OCI-LY1 (cell line): ENCODE measurements around the gene TOR2A.

ENCODE experiments used
- H2AFZ ChIP-seq: fragments of 200-600 bp; sonication (generic), shearing (Covaris generic); 2 replicates; pipeline ENCODE4 v1.6.0; 2014; ENCODE audit warnings: antibody characterized with exemption, mild to moderate bottlenecking, low read length
- H3F3A ChIP-seq: fragments of 200-600 bp; sonication (generic), shearing (Covaris generic); 2 replicates; pipeline ENCODE4 v1.6.0; 2014; ENCODE audit warnings: mild to moderate bottlenecking, antibody characterized with exemption, low read length, moderate library complexity; ENCODE audit not compliant: insufficient read depth
- H3K27ac ChIP-seq: fragments of 200-600 bp; sonication (generic); 2 replicates; pipeline ENCODE4 v1.5.1; 2014; ENCODE audit warnings: low read length, mixed run types, mild to moderate bottlenecking, low read depth; ENCODE audit not compliant: poor library complexity, severe bottlenecking
- H3K27me3 ChIP-seq: fragments of 200-600 bp; sonication (generic); 2 replicates; pipeline ENCODE4 v1.6.0; 2014; ENCODE audit warnings: antibody characterized with exemption, mild to moderate bottlenecking, low read length, moderate library complexity; ENCODE audit not compliant: insufficient read depth
- H3K36me3 ChIP-seq: fragments of 200-600 bp; sonication (generic); 2 replicates; pipeline ENCODE4 v1.6.1; 2014; ENCODE audit warnings: mild to moderate bottlenecking, antibody characterized with exemption, low read length, moderate library complexity, mixed read lengths; ENCODE audit not compliant: insufficient read depth
- H3K4me1 ChIP-seq: fragments of 200-600 bp; sonication (generic); 2 replicates; pipeline ENCODE4 v1.5.1; 2014; ENCODE audit warnings: mild to moderate bottlenecking, low read length, moderate library complexity; ENCODE audit not compliant: insufficient read depth, severe bottlenecking
- H3K4me2 ChIP-seq: fragments of 200-600 bp; sonication (generic), shearing (Covaris generic); 2 replicates; pipeline ENCODE4 v1.6.1; 2014; ENCODE audit warnings: low read length
- H3K4me3 ChIP-seq: fragments of 200-600 bp; sonication (generic); 2 replicates; pipeline ENCODE4 v1.5.1; 2014; ENCODE audit warnings: low read length, low read depth, mild to moderate bottlenecking, mixed read lengths; ENCODE audit not compliant: poor library complexity, severe bottlenecking
- H3K79me2 ChIP-seq: fragments of 200-600 bp; shearing (Covaris generic); 2 replicates; pipeline ENCODE4 v1.6.1; 2016; ENCODE audit warnings: mixed run types, low read length, mixed read lengths; ENCODE audit not compliant: insufficient read depth
- H3K9ac ChIP-seq: fragments of 200-600 bp; sonication (generic), shearing (Covaris generic); 2 replicates; pipeline ENCODE4 v1.6.1; 2014; ENCODE audit warnings: mild to moderate bottlenecking, low read length, mixed read lengths
- H3K9me2 ChIP-seq: fragments of 200-600 bp; sonication (generic), shearing (Covaris generic); 2 replicates; pipeline ENCODE4 v1.6.1; 2014; ENCODE audit warnings: low read depth, mild to moderate bottlenecking, low read length, mixed read lengths
- H3K9me3 ChIP-seq: fragments of 200-600 bp; shearing (Covaris generic); 2 replicates; pipeline ENCODE4 v1.6.1; 2014; ENCODE audit warnings: low read length, mixed read lengths
- H4K20me1 ChIP-seq: fragments of 200-600 bp; sonication (generic), shearing (Covaris generic); 2 replicates; pipeline ENCODE4 v1.6.0; 2016; ENCODE audit warnings: mild to moderate bottlenecking, low read length; ENCODE audit not compliant: insufficient read depth
- EZH2 ChIP-seq: fragments of 200-600 bp; sonication (generic), shearing (Covaris generic); IDR thresholded peaks from 2 replicates; pipeline ENCODE4 v1.8.0; 2017; ENCODE audit warnings: borderline replicate concordance, mixed run types, mild to moderate bottlenecking, antibody characterized with exemption, low read length, moderate library complexity, mixed read lengths
- TF ChIP-seq, protein P1 (sequence below): fragments of 200-600 bp; sonication (generic), shearing (Covaris generic); IDR thresholded peaks from 2 replicates; pipeline ENCODE4 v1.5.1; 2017; ENCODE audit warnings: mild to moderate bottlenecking, antibody characterized with exemption, low read length, moderate library complexity, mixed read lengths

TOR2A gene

GRCh38 chr9:127714951-127715469 is 20.1 kb downstream of the TOR2A start:
- peak overlapping the region; percentile 82 for H3K4me2 ChIP-seq
- H3F3A ChIP-seq = no peaks in the 10 kb centered on the region
- no peak overlapping the region for H3K27ac ChIP-seq
- H3K9ac ChIP-seq = peak overlapping the region; percentile 62
- no peaks in the 10 kb centered on the region for H3K27me3 ChIP-seq
- no peaks in the 10 kb centered on the region for H3K79me2 ChIP-seq
- no peak overlapping the region for H2AFZ ChIP-seq
- TF ChIP-seq, protein P1, sequence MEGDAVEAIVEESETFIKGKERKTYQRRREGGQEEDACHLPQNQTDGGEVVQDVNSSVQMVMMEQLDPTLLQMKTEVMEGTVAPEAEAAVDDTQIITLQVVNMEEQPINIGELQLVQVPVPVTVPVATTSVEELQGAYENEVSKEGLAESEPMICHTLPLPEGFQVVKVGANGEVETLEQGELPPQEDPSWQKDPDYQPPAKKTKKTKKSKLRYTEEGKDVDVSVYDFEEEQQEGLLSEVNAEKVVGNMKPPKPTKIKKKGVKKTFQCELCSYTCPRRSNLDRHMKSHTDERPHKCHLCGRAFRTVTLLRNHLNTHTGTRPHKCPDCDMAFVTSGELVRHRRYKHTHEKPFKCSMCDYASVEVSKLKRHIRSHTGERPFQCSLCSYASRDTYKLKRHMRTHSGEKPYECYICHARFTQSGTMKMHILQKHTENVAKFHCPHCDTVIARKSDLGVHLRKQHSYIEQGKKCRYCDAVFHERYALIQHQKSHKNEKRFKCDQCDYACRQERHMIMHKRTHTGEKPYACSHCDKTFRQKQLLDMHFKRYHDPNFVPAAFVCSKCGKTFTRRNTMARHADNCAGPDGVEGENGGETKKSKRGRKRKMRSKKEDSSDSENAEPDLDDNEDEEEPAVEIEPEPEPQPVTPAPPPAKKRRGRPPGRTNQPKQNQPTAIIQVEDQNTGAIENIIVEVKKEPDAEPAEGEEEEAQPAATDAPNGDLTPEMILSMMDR = no peak
- TF ChIP-seq EZH2 = no peak
- H3K36me3 ChIP-seq = no peaks in the 10 kb centered on the region
- no peaks in the 10 kb centered on the region for H3K9me2 ChIP-seq
- no peaks in the 10 kb centered on the region for H4K20me1 ChIP-seq
- H3K4me1 ChIP-seq = peaks cover 5% of the 10 kb centered on the region
- H3K9me3 ChIP-seq = no peaks in the 10 kb centered on the region
- H3K4me3 ChIP-seq = peak overlapping the region; percentile 72

DNA sequence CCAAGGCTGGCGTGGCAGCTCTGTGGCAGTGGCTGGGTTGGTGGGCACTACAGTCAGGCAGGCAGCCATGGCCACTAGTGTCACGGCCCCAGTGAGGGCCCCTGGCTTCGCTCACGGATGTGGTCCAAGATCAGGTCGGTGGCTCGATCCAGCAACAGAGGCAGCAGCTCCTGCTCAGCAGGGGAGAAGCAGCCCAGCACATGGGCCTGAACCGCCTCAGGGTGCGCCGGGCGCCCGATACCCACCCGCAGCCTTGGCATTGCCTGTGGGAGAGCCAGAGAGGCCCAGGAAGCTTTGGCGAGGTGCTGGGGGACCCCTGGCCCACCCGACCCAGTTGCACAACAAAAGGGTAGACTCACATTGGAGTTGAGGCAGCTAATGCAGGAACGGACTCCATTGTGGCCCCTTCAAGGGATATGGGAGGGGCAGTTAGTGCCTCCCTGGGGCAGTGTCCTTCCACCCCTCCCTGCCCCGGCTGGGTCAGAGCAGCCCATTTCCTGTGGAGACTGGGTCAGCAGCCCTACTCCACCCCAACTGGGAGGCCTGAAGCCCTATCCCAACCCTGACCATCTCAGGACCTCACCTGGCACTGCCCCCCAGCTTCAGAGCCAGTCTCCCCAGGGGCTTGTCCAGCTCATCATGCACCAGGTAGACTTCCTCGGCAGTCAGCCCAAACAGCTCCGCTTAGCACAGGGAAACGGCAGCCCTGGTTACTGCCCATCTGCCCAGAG is 20.9 kb downstream of the TOR2A start:
- no peaks in the 10 kb centered on the region for H3F3A ChIP-seq
- H3K79me2 ChIP-seq = no peaks in the 10 kb centered on the region
- no peaks in the 10 kb centered on the region for H3K9me3 ChIP-seq
- H3K4me2 ChIP-seq = peak overlapping the region; percentile 25; the same call in 1 of the 2 replicates
- no peaks in the 10 kb centered on the region for H3K9me2 ChIP-seq
- no peaks in the 10 kb centered on the region for H3K36me3 ChIP-seq
- peaks cover 5% of the 10 kb centered on the region for H3K4me1 ChIP-seq
- H3K9ac ChIP-seq = no peak overlapping the region
- no peak for TF ChIP-seq EZH2
- TF ChIP-seq, protein P1 = no peak
- H2AFZ ChIP-seq = no peak overlapping the region
- no peaks in the 10 kb centered on the region for H3K27me3 ChIP-seq
- no peak overlapping the region for H3K27ac ChIP-seq
- no peaks in the 10 kb centered on the region for H4K20me1 ChIP-seq
- no peak overlapping the region for H3K4me3 ChIP-seq

- H3K9me3 ChIP-seq = no peaks in the 10 kb centered on the region
- H3K27ac ChIP-seq = no peak overlapping the region
- H3F3A ChIP-seq = no peaks in the 10 kb centered on the region
- H3K27me3 ChIP-seq = no peaks in the 10 kb centered on the region
- no peak overlapping the region for H3K9ac ChIP-seq
- H3K9me2 ChIP-seq = no peaks in the 10 kb centered on the region
- no peaks in the 10 kb centered on the region for H3K79me2 ChIP-seq
- peaks cover 5% of the 10 kb centered on the region for H3K4me1 ChIP-seq
- no peak overlapping the region for H2AFZ ChIP-seq
- no peaks in the 10 kb centered on the region for H4K20me1 ChIP-seq
- no peak overlapping the region for H3K4me3 ChIP-seq
- no peak overlapping the region for H3K4me2 ChIP-seq
- TF ChIP-seq, protein P1 = no peak
- no peak for TF ChIP-seq EZH2
- H3K36me3 ChIP-seq = no peaks in the 10 kb centered on the region
Measured at GRCh38 chr9:127712867-127713266, 22.2 kb downstream of the TOR2A start.
